Hematopoietic multipotent progenitor cell treated with erythropoietin and hydrocortisone succinate and interleukin-3 and kit ligand, for 4 days (in vitro differentiated cells): ENCODE results near the gene SDHC.
A peak's percentile ranks its signal among the peaks of the same experiment; 100 is the strongest.

Experiments used
- DNase-seq: peaks from one replicate; pipeline ENCODE4 v3.0.0-alpha.2; 2015

The SDHC gene, protein sequence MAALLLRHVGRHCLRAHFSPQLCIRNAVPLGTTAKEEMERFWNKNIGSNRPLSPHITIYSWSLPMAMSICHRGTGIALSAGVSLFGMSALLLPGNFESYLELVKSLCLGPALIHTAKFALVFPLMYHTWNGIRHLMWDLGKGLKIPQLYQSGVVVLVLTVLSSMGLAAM

DNA sequence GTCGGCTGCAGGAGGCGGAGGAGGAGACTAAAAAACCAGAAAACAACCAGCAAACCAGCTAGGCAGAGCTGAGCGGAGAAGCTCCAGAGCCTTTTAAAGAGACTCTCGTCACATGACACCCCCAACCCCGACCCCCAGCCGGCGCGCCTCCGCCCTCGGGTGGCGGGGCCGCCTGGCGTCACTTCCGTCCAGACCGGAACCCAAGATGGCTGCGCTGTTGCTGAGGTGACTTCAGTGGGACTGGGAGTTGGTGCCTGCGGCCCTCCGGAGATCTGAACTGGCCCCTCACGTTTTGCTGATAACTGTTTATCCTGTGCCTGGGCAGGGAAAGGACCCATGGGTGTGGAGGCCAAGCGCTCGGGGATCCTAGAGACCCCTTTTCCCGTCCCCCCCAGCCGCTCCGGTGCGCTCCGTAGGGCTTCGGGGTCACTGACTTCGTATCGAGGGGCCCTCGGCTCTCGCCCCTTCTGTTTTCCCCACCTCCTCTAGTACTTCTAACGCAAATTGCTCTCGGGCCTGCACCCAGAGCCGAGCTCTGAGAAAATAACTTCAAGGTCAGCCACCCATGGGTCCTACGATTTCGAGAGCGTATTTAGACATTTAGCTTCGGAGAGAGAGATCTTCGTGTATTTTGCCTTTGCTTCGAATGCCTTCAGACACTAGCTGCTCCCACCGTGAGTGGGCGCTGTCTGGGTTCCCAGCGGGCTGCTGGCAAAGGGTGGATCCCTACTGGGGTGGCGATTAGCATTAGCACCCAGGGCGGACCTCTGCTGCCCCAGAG is at the start of gene SDHC:
SDHC (plus strand) TSS at position 181 of the 781 bp plus-strand sequence; CDS start at position 206, 25 bp downstream.
- peak; percentile 96 for DNase-seq

DNA sequence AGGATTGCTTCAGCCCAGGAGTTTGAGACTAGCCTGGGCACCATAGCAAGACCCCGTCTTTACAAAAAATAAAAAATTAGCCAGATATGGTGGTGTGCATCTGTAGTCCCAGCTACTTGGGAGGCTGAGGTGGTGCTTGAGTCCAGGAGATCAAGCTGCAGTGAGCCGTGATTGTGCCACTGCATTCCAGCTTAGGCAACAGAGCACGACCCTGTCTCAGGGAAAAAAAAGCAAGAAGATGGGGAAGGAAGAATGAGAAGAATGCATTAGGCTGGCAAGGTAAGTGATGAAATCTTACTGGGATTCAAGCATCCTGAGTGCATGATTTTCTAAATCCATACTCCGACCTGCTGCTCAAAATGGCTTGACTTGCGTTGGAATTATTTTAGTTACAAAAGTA is 48.9 kb upstream of the SDHC start:
- DNase-seq, result no peak

DNA sequence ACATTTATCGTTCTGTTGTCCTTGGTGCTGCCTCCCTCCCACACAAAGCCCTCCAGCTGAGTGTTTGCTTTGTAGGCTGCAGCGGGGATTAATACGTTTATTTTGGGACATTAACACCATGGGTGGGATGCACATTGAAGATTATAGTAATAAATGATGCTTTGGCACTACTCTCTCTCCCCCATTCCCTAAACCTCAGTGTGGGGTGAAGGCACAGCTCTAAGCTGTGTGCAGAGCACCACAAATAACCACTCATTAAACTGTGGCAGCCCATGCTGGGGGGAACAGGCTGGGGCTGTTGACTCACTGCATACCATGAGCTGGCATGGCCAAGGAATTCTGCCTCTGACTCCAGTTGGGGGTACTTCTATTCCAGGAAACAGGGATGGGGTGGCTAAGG is 48.0 kb upstream of the SDHC start:
- DNase-seq, result no peak

DNA sequence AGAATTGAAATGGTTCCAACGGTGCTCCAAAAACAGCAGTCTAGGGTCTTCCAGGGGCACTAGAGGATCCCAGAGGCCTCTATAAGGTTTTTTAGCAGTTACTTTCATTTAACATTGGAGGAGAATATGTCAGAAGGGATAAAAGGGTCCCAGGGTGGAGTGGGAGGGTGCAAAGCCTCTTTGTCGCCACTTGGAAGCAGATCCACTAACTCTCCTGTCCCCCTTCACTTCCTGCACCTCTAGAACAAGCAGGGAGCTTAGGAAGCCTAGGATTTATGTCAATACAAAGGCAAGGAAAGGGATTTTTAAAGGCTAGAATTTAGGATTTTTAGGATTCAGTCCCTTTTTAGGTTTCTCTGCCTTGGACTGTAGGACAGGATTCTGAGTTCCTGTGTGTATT is 47.3 kb upstream of the SDHC start:
- no peak for DNase-seq

DNA sequence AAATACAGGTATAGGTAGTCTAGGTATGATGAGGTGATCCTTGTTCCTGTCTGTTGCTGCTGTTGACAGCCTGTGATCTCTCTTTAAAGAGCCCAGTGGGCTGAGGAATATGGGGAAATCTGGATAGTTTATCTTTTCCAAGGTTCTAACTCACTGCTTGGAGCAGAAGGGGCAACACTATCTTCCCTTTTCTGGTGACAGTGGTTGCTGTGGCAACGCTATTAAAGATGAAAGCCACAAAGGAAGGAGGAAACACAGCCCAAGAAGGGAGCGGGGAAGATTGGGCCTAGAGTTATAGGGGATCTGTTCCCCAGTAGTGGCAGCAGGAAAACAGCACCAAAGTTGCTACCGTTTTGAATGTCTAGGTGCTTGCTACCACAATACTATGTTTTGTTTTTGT is 46.9 kb upstream of the SDHC start:
- DNase-seq, result peak; percentile 76

DNA sequence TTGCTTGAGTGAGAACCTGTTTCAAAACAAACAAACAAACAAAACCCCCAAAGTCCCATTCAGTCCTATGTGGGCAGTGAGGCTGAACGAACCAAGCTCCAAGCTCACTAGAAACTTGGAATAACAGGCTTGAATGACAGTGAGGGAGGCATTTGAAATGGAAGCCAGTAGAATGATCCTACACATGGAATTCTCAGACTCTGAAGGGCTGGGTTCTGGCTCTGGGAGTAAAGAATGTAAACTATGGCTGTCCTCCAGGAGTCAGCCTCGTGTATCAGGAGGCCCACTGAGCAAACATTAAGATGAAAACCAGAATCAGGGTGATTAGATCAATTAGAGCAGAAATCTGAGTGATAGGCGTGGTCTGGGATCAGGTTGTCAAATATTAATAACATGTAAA is 40.8 kb upstream of the SDHC start:
- DNase-seq, result no peak

DNA sequence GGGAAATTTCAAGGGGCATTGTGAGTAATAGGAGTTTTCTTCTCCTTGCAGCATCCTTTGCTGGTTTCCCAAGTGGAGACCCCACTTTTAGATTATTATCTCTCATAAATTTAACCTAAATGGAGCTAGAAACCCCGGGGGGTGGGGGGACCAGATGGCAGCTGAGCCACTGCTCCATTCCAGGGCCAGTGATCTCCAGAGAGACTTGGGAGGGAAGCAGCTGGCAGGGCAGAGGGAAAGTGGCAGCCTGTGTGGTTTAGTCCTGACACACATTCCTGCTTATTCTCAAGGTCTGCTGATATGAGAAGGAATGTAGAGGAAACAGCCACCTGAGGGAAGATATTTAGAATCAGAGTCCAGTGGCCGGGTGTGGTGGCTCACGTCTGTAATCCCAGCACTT is 39.3 kb upstream of the SDHC start:
- no peak for DNase-seq

DNA sequence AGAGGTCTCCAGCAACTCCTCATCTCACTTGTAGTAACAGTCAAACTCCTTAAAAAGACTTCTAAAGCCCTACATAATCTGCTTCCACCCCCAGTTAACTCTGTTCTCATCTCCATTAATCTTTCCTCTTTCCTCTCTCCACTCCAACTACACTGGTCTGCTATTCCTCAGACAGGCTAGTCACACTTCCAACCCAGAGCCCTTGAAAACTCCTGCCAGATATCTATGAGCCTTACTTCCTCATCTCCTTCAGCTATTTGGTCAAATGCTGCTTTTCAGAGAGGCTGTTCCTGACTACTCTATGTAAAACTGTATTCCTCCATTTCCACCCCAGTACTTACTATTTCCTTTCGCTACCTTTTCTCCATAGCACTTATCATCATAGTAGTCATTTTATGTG is 31.2 kb upstream of the SDHC start:
- no peak for DNase-seq

DNA sequence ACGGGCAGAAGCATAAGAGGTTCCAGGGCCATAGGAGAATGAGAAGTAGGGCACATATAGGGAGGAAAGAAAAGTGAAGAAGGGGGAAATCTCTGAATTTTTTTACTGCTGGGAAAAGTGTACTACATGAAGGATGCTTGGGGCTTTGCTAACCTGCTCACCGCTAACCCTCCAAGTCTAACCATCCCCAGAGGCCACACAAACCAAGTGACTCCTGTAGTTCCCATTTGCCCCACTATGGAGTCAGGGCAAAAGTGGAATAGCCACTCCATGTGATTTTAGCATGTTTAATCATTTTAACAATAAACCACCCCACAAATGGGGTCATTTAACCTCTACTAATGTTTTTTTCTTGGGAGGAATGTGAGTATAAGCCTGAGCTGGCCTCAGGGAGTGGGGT is 29.1 kb upstream of the SDHC start:
- no peak for DNase-seq

DNA sequence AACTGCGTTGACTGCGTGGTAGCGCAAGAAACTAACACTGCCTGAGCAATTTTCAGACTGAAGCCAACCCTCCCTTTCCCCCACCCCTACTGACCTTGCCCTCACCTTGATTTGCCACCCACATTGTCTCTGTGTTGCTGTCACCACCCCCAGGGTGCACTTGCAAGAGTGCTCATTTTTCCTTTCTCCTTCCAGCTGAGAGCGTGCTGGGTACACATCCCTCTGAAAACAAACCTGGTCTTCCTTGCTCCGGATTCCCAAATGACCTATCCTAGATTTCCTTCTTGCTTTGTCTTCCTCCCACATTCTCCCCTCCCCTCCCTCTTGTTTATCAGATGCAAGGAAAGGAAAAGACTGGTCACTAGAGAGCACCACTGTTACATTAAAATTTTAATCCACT is 28.7 kb upstream of the SDHC start:
- DNase-seq, result no peak

DNA sequence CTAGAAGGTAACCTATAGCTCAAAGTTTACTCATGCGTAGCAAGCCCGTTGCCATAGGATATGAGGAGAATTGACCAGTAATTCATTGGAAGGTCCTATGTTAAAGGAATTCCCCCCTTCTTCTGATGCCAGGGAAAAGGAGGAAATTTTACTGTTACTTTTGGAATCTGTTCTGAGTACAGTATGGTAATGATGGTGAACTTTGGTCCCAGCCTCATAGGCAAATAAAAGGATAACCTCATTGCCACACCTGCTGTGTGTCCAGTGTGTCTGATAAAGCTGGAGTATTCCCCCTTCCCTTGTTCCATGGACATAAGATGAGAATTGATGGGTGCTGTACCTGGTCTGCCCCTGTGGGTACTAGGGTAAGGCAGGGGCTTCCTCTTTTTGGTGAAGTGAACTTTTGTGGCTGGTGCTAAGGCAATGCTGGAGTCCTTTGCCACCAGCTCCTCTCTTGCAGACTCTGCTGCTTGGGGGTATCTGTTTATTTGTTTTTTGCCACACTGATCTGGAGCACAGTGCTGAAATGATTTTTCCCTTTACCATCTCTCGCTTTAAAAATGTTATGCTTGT is 26.6 kb upstream of the SDHC start:
- peak; percentile 38 for DNase-seq

DNA sequence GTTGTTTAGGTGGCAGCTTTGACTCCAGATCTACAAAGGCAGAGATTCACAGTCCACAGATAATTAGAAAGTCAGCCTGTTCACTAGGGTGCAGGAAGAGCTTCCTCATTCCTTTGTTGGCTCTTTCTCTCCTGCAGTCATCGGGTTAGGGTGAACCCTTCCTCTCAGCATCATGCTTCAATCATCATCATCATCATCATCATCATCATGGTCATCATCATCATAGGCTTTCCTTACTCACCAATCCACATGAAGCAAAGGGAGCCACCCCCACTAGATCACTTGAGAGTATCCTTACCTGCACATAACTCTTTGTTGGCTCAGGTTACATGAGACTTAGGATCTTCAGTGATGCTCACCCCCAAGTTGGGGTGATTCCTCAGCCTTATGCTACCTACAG is 23.4 kb upstream of the SDHC start:
- no peak for DNase-seq

DNA sequence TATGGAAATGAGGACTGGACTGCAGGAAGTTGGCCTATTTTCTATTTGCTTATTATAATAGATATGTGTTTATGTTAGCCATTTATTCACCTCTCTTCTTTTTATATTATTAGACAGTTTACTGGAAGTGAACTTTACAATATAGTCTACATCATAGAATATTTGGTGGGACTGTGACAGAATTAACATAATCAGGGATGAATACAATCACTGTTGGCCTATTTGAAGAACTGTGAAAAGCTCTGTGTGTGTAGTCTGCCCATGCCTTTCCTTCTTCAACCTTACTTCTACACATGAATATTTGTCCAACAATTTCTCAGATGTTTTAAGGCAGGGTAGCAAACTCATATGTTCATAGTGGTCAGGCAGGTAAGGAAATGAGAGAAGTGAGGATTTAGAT is 16.8 kb upstream of the SDHC start:
- DNase-seq, result no peak

DNA sequence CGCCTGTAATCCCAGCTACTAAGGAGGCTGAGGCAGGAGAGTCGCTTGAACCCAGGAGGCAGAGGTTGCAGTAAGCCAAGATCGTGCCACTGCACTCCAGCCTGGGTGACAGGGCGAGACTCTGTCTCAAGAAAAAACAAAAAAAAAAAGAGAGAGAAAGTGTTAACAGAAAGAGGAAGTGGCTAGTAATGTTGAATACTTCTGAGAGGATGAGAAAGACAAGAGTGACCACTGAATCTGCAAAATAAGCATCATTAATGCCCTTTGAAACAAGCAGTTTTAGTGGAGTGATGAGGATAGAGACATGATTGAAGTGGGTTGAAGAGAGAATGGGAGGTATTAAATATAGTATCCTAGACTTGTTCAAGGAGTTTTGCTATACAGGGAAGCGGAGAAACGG is 16.1 kb upstream of the SDHC start:
- DNase-seq, result peak; percentile 61

DNA sequence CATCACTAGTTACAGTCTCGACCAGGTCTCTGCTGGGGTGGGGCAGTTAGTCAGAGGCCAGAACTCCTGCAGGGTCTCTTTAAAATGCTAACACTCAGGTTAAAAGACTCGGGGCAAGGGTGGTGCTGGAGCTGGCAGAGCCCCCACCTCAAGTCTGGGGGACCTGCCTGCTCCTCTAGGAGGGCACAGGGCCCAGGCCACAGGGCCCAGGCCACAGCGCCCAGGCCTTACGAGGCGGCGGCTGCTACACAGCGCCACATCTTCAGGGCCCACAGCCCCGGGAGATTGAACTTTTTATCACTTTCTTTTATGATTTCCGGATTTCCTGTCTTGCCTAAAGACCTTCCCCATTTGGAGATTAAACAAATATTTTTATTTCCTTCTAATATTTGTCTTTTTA is 14.8 kb upstream of the SDHC start:
- DNase-seq, result peak; percentile 24

DNA sequence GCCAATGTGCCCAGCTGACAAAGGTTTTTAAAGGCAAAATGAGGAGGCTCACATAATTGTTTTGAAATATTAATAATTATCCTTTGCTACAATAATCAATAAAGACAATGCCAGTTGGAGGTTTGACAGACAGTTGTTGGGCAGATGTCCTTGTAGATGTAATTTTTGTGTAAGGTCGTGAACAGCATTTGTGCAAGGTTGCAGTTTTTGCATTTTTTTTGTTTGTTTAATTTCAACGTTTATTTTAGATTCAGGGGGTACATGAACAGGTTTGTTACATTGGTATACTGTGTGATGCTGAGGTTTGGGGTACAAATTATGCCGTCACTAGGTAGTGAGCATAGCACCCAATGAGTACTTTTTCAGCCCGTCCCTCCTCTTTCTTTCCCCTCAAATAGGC is 13.7 kb upstream of the SDHC start:
- DNase-seq, result no peak

DNA sequence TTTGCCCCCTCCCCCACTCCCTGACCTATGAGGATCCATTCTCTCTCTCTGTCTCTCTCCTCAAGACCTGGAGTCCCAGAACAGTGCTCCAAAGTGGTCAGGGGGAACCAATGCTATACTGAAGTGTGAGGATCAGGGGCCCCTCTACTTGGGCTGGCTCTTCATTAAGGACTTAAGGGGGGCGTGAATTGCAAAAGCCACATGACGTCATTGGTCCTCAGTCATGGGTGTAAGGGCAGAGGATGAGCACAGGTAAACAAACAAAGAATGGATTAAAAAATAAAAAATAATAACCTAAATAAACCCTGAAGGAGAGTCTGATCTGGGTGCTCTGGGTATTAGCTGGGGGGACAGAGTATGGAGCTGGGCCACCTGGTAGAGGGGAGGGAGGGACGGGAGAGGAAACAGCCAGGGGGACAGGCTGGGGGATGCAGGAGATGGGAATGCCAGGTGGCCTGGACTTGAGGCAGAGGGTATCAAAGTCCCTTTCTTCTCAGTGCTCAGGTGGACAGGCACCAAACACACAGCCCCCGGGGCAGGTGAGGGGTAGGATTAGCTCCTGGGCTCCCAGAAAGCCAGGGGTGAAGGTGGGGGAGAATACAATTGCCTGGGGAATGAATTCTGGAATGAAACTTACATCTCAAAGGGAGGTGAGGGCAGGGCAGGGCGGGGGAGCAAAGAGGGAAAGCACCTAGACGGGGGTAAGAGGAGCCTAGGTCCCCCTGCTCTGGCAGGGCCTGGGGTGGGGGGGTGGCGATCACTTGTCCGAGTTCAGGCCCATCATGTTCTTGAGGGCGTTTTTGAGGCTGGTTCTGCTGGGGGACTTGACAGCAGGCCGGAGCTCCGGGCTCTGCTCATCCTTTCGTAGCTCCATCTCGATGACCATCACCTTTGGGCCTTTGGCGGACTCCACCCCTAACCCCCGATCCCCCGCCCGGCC is 9.0 kb upstream of the SDHC start:
- DNase-seq, result peak; percentile 28

DNA sequence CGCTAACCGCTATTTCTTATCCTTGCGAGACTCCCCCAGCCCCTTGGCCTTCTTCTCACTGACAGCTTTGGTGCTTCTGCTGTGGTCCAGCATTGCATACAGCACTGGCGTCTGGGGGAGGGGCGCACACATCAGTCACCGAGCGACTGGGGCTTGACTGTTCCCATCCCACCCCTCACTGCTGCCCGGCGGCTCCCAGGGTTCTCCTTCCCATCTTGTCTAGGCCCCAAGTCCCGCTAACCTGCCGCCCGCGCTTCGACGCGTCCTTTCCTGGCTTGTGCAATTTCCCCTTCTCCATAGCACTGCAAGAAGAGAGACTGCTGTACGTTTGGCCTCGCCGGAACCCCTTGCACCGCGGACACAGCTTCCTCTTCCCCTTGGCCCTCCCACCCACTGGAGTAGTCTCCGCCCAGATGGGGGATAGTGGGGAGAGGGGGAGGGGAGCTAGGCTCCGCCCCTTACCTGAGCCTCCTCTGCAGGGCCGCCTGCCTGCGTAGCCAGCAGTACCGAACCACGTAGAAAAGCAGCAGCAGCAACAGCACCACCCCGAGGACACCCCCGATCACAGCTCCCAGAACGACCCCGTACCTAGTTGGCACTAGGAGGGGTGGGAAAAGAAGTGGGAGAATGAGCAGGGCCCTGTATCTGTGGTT is 8.2 kb upstream of the SDHC start:
- DNase-seq, result peak; percentile 93

DNA sequence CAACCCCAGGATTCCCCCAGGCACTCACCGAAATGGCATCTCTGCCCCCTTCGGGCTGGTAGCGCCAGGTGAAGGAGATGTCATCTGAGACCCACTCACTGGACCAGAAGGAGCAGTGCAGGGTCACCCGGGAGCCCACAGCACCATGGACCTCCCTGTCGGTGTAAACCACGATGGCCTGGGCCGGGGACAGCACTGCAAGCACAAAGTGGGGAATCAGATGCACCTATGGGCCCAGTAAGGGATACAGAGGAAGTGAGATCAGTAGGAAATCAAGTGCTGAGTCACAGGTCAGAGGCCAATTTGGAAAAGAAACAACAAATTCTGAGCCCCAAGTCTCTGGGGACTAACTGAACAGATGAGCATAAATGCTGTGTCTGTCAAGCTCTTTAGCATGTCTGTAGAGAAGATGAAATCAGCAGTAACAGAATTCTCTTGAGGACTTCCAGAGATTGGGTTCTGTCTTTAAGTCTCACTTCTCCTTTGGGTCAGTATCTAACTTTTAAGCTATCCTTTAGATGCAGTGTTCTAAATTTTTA is 6.9 kb upstream of the SDHC start:
- DNase-seq, result peak; percentile 41

DNA sequence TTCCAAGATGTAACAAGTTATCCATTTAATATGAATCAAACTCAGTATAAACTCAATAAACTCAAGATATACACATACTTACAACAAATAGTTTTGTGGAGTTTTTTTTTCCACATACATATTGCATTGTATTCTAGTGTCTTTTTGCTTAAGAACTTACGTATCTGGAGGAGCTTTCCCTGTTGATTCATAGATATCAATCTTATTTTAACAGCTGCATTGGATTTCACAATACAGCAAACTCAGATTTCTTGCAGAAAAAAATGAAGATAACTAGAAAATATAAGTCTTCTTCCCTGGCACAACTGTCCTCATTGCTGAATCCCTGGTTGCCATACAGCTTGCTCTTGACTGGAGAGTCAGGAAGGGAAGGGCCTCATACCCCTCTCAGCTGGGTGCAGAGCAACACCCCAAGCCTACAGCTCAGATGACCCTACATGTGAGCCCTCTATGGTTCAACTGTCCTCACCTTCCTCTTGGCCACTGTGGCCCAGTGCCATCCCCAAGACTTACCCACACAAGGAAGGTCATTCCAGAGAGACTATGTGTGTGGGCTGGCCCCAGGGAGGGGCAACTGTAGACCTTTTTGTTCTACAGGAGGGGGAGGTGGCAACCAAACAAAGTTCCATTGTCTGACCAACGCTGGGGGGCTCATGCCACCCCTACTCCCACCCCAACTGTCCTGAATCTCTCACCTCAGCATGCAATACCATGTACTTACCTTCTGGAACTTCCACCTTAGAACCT is 6.1 kb upstream of the SDHC start:
- peak; percentile 24 for DNase-seq

DNA sequence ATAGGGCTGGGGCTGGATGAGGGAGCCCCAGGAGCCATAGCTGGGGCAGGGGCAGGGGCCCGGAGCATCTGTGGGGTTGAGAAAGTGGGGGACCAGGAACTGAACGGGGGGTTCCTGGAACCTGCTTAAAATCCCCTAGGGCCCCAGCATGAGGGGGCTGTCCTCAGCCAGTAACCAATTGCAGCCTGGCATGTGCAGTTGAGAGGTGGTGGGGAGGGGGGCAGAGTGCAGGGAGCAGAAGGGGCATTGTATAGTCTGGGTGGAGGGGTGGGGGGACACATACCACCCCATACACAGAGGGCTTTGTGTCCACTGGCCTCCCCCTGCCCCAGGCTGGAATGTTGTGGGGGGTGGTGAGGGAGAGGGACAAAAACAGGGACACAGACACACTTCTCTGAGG is 4.3 kb upstream of the SDHC start, which contains the start of gene MPZ:
MPZ (minus strand) TSS at position 101 of the 400 bp plus-strand sequence; CDS start at position 38, 63 bp downstream.
- DNase-seq, result no peak
